GM18526 (cell line): ENCODE data around the gene SLC25A2.

Source experiments
- POLR2A ChIP-seq: IDR thresholded peaks from 3 replicates; pipeline ENCODE4 v1.6.1; 2011; ENCODE audit not compliant: insufficient read length; ENCODE audit errors: extremely low read depth

Gene SLC25A2

GRCh38 chr5:141320225-141321169 lies 16.6 kb upstream of the SLC25A2 start, which contains the start of gene TAF7:
Gene TAF7 (minus strand): TSS chr5:141320784. CDS start chr5:141320044, 740 bp downstream.
- TF ChIP-seq POLR2A, result peak; percentile 94

GRCh38 chr5:141319699-141320098 lies 15.8 kb upstream of the SLC25A2 start:
- no peak for TF ChIP-seq POLR2A

DNA sequence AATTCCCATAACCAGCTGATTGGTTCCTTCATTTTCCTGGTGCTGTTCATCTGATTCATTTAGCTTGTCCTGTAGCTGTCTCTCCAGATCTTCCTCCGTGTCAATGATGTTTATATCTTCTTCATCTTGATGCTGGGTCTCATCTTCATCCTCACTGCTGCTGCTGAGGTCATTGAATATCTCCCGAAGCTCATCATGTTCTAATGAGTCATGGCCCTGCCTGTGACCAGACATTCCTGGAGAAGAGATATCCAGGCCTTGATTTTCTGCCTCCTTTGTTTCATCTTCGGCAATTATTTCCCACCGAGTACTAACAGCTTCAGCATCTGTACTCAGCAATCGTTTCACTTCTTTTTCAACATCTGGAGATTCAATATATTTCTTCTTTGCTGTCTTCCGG lies 15.4 kb upstream of the SLC25A2 start:
- no peak for TF ChIP-seq POLR2A

GRCh38 chr5:141313711-141314110 lies 9.9 kb upstream of the SLC25A2 start:
- no peak for TF ChIP-seq POLR2A

DNA sequence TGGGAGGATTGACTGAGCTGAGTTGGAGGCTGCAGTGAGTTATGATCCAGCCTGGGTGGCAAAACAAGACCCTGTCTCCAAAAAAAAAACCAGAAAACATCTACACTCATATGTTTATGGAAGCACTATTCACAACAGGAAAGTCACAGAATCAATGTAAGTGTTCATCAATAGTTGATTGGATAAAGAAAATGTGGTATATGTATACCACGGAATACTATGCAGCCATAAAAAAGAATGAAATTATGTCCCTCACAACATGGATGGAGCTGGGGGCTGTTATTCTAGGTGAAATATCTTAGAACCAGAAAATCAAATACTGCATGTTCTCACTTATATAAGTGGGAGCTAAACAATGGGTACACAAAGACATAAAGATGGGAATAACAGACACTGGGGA lies 2.8 kb upstream of the SLC25A2 start:
- TF ChIP-seq POLR2A, result no peak

GRCh38 chr5:141298376-141298775 lies 5.5 kb downstream of the SLC25A2 start:
- TF ChIP-seq POLR2A, result no peak

DNA sequence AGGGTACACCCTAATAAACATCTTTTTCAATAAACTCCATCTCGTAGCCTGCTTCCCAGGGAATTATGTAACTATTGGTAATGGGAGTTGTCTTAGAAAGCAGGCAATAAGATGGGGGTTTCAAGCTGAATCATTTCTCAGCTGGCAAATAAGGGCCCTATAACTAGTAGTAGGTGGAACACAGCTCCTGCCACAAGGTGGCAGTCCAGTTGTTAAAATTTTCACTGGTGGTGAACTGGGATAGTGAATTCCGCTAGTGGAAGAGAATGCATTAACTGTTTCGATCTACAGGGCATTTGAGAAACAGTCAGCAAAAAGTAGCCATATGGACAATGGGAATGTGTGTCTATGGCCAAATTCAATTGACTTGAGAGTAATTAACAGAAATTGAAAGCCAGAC lies 30.9 kb downstream of the SLC25A2 start:
- TF ChIP-seq POLR2A, result no peak

- no peak for TF ChIP-seq POLR2A
Measured at GRCh38 chr5:141269195-141269594, 34.7 kb downstream of the SLC25A2 start.

- no peak for TF ChIP-seq POLR2A
Measured at GRCh38 chr5:141261238-141261546, 42.7 kb downstream of the SLC25A2 start.

DNA sequence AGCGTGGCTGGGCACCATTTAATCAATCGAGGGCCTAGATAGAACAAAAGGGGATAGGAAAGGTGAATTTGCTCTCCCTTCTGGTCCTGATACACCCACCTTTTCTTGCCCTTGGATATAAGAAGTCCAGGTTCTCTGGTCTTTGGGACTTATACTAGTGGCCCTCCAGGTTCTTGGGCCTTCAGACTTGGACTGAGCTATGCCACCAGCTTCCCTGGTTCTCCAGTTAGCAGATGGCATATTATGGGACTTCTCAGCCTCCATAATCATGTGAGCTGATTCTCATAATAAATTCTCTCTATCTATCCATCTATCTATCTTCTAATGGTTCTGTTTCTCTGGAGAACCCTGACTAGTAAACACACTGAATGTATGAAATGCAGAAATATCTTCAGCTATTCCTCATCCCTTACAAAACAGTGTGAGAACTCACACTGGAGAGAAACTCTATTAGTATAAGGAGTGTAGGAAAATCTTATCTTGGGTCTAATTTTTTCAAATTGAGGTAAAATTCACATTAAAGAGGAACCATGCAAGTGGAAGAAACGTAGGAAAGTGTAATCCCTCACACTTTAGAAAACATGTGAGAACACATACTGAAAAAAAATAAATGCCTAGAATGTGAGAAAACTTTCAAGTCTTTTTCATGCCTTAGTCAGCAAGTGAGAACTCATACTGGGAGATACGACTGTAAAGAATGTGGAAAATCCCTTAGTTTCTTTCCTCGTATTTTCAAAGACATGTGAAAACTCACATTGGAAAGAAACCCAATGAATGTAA lies 43.2 kb downstream of the SLC25A2 start:
- no peak for TF ChIP-seq POLR2A

DNA sequence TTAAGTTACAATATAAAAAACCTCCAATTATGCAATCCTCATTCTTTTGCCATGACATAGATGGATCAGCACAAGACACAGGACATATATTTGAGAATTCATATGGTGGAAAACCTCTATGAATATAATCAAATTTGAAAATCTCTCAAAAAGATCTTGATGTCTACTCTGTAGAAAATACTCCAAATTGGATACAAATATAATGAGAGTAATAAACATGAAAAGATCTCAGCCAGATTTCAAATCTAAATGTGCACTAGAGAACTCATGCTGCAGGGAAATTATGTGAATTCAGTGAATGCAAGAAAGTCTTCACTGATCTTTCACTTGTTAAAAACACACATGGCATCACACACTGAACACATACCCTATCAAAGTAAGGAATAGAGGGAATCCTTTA lies 44.9 kb downstream of the SLC25A2 start:
- no peak for TF ChIP-seq POLR2A

DNA sequence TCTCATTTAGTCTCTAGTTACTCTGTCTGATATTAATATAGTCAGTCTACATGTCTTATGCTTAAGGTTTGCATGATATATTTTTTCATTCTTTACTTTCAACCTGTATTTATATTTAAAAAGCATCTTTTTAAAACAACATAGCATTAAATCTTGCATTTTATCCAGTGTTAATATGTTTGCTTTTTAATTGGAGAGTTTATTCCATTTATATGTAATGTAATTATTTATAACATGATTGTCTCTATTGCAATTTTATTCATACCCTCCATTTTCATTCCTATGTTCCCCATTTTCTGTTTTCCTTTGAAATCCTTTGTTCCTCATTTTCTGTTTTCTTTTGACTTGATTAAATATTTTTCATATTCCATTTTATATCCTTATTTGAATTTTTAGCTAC lies 45.4 kb downstream of the SLC25A2 start:
- TF ChIP-seq POLR2A, result no peak
